Gastrocnemius medialis (tissue), 4 donors: ENCODE measurements around the gene CDH5. TPM values are rescaled to one million over a fixed set of nuclear protein-coding genes. Genes with fewer than 3 reads are reported as not detected.

Experiments
- ATAC-seq, 2 donors: fragments of 150-250 bp; one replicate each; pipeline ENCODE4 v1.9.1; 2016
- DNase-seq, 2 donors: peaks; one replicate each; pipeline ENCODE4 v3.0.0-alpha.2; 2019
- H3K27ac ChIP-seq, 4 donors: fragments of 200-600 bp; sonication (generic); 1 replicate in 1 of 4; 2 replicates in 3 of 4; pipeline ENCODE4 v1.5.1; 2016 to 2018; ENCODE audit warnings: mild to moderate bottlenecking in 2 of 4, moderate library complexity in 1 of 4
- H3K27me3 ChIP-seq, 3 donors: fragments of 200-600 bp; sonication (generic) in 2 of 3; 1 replicate in 1 of 3; 2 replicates in 2 of 3; pipeline versions ENCODE4 v1.5.1 to v1.6.0; 2016 to 2019; ENCODE audit warnings: mild to moderate bottlenecking in 1 of 3, moderate library complexity in 1 of 3
- H3K36me3 ChIP-seq, 2 donors: fragments of 200-600 bp; sonication (generic) in 1 of 2; one replicate each; pipeline ENCODE4 v1.5.1; 2017 to 2018
- H3K4me1 ChIP-seq, 2 donors: fragments of 200-600 bp; sonication (generic) in 1 of 2; one replicate each; pipeline ENCODE4 v1.5.1; 2016 to 2017; ENCODE audit warnings: mild to moderate bottlenecking in 2 of 2
- H3K4me3 ChIP-seq, 4 donors: fragments of 200-600 bp; sonication (generic) in 3 of 4; 1 replicate in 1 of 4; 2 replicates in 3 of 4; pipeline ENCODE4 v1.5.1; 2016 to 2019; ENCODE audit warnings: mild to moderate bottlenecking in 2 of 4
- H3K9me3 ChIP-seq, 3 donors: fragments of 200-600 bp; sonication (generic) in 2 of 3; 1 replicate in 1 of 3; 2 replicates in 2 of 3; pipeline ENCODE4 v1.5.1; 2016 to 2019
- CTCF ChIP-seq, 5 experiments: fragments of 450-650 bp in 3 of 5; fragments of 200-600 bp in 2 of 5; sonication (generic) in 2 of 5; IDR thresholded peaks in 4 of 5; conservative IDR thresholded peaks in 1 of 5; 1 replicate in 4 of 5; 2 replicates in 1 of 5; pipeline ENCODE4 v1.5.1; 2016 to 2019; ENCODE audit warnings: antibody characterized with exemption in 5 of 5, mild to moderate bottlenecking in 3 of 5, moderate library complexity in 3 of 5
- POLR2A ChIP-seq, 2 donors: fragments of 450-650 bp; IDR thresholded peaks; one replicate each; pipeline ENCODE4 v1.6.1; 2017; ENCODE audit warnings: antibody characterized with exemption in 2 of 2, mild to moderate bottlenecking in 2 of 2, moderate library complexity in 2 of 2
- in situ Hi-C, 4 donors: fragments of 200-750 bp; cut with MboI; loops; one replicate each; pipeline versions ENCODE4 v1.15.0 to v1.8.0; 2017; ENCODE audit warnings: low sequenced_read_pairs in 4 of 4
- intact Hi-C: fragments of 100-400 bp; cut with DNase I; formaldehyde crosslinking; loops from one replicate; pipeline ENCODE4 v1.15.1; 2023; ENCODE audit warnings: low total_unique reads
- total RNA-seq, 4 donors: library from RNA; depleted of rRNA; stranded (reverse); fragments of >200 nt; gene quantifications; one replicate each; pipeline versions ENCODE4 v1.1.0 to v1.2.3, GENCODE V29; 2016

The CDH5 gene
- total RNA-seq, 4 donors from 2014 or later = 24.3 to 37.4 (median 31.7) TPM

- in situ Hi-C loops (no loop called here), intact Hi-C loops (no loop called here)
- H3K4me1 ChIP-seq = no peaks in the 10 kb centered on the region
- no peaks in the 10 kb centered on the region for H3K36me3 ChIP-seq
- DNase-seq (no peak), ATAC-seq (no peak)
- H3K9me3 ChIP-seq = no peaks in the 10 kb centered on the region
- H3K27me3 ChIP-seq = peaks cover 0 to 10% (median 0%) of the 10 kb centered on the region in 3 donors
- H3K27ac ChIP-seq = no peak overlapping the region
- no peak for TF ChIP-seq CTCF (IDR thresholded peaks at IDR 0.05 in 4 of 5, conservative IDR thresholded peaks at IDR 0.05 in 1 of 5)
- no peak overlapping the region for H3K4me3 ChIP-seq
Observed at GRCh38 chr16:66353055-66353454, 13.4 kb upstream of the CDH5 start.

- H3K27me3 ChIP-seq = peaks cover 0 to 10% (median 0%) of the 10 kb centered on the region in 3 donors
- no peak overlapping the region for H3K4me3 ChIP-seq
- no peak overlapping the region for H3K27ac ChIP-seq
- in situ Hi-C loops (no loop called here), intact Hi-C loops (no loop called here)
- ATAC-seq (no peak), DNase-seq (no peak)
- H3K36me3 ChIP-seq = no peaks in the 10 kb centered on the region
- TF ChIP-seq CTCF (IDR thresholded peaks at IDR 0.05 in 4 of 5, conservative IDR thresholded peaks at IDR 0.05 in 1 of 5) (no peak), POLR2A (IDR thresholded peaks at IDR 0.05) (no peak)
- no peaks in the 10 kb centered on the region for H3K9me3 ChIP-seq
- no peaks in the 10 kb centered on the region for H3K4me1 ChIP-seq
Observed at GRCh38 chr16:66354034-66354909, 12.2 kb upstream of the CDH5 start.

- Histone ChIP-seq H3K9me3 (no peaks in the 10 kb centered on the region), H3K27ac (no peak overlapping the region), H3K27me3 (peaks cover 0 to 10% (median 0%) of the 10 kb centered on the region in 3 donors), H3K4me1 (peaks cover 0 to 3% of the 10 kb centered on the region in 2 donors), H3K36me3 (no peaks in the 10 kb centered on the region), H3K4me3 (no peak overlapping the region)
- intact Hi-C loops (no loop called here), in situ Hi-C loops (no loop called here)
- no peak for ATAC-seq
- no peak for DNase-seq
- TF ChIP-seq CTCF (IDR thresholded peaks at IDR 0.05 in 4 of 5, conservative IDR thresholded peaks at IDR 0.05 in 1 of 5) = no peak
- TF ChIP-seq POLR2A (IDR thresholded peaks at IDR 0.05) = no peak
Observed at GRCh38 chr16:66355526-66355925, 11.0 kb upstream of the CDH5 start.

GRCh38 chr16:66357523-66357928 lies 9.0 kb upstream of the CDH5 start:
- no peaks in the 10 kb centered on the region for H3K36me3 ChIP-seq
- H3K4me1 ChIP-seq = peaks cover 0 to 3% of the 10 kb centered on the region in 2 donors
- ATAC-seq (peak; percentile 27 to 45), DNase-seq (peak in 1 of 2 donors; percentile 20)
- intact Hi-C loops = loop anchor here (2.0 kb wide), 1 partner anchor 125 kb away; no protein-coding TSS in a partner anchor
- peaks cover 0 to 5% (median 0%) of the 10 kb centered on the region in 3 donors for H3K27me3 ChIP-seq
- no peaks in the 10 kb centered on the region for H3K9me3 ChIP-seq
- TF ChIP-seq CTCF (IDR thresholded peaks at IDR 0.05 in 4 of 5, conservative IDR thresholded peaks at IDR 0.05 in 1 of 5) = peak in 4 of 5 experiments; percentile 35 to 68 (median 54)
- TF ChIP-seq POLR2A (IDR thresholded peaks at IDR 0.05) = no peak
- no peak overlapping the region for H3K4me3 ChIP-seq
- peak overlapping the region in 1 of 4 donors; percentile 22 for H3K27ac ChIP-seq
- in situ Hi-C loops = no loop called here
